NCI-H1092 (cell line): ENCODE data around the gene TOM1L1.

Source experiments
- DNase-seq: peaks from one replicate; lab custom pipeline; 2025; lab: John Stamatoyannopoulos, UW

The TOM1L1 gene

GRCh38 chr17:54898576-54898975, 2.1 kb upstream of the TOM1L1 start:
- DNase-seq: no peak

- no peak for DNase-seq
Observed at GRCh38 chr17:54899201-54899600, 1.5 kb upstream of the TOM1L1 start.

- peak; percentile 45 for DNase-seq
Observed at GRCh38 chr17:54899721-54900456, 763 bp upstream of the TOM1L1 start.

GRCh38 chr17:54901230-54901822, 674 bp downstream of the TOM1L1 start:
- no peak for DNase-seq

GRCh38 chr17:54902017-54902416, 1.4 kb downstream of the TOM1L1 start:
- no peak for DNase-seq

- no peak for DNase-seq
Observed at GRCh38 chr17:54902611-54903010, 2.0 kb downstream of the TOM1L1 start.

- DNase-seq: no peak
Observed at GRCh38 chr17:54903375-54903774, 2.7 kb downstream of the TOM1L1 start.

GRCh38 chr17:54906683-54907082, 6.0 kb downstream of the TOM1L1 start:
- DNase-seq: no peak

- no peak for DNase-seq
Observed at GRCh38 chr17:54907376-54907775, 6.7 kb downstream of the TOM1L1 start.

- DNase-seq: no peak
Observed at GRCh38 chr17:54909766-54910165, 9.1 kb downstream of the TOM1L1 start.

GRCh38 chr17:54916721-54917120, 16.1 kb downstream of the TOM1L1 start:
- DNase-seq: no peak

- no peak for DNase-seq
Observed at GRCh38 chr17:54919425-54919824, 18.8 kb downstream of the TOM1L1 start.

- no peak for DNase-seq
Observed at GRCh38 chr17:54920819-54921218, 20.2 kb downstream of the TOM1L1 start.

GRCh38 chr17:54924405-54924804, 23.8 kb downstream of the TOM1L1 start:
- DNase-seq: no peak

GRCh38 chr17:54927525-54927924, 26.9 kb downstream of the TOM1L1 start:
- DNase-seq: no peak

- no peak for DNase-seq
Observed at GRCh38 chr17:54932711-54933110, 32.1 kb downstream of the TOM1L1 start.

GRCh38 chr17:54933921-54934320, 33.3 kb downstream of the TOM1L1 start:
- no peak for DNase-seq

GRCh38 chr17:54935471-54935870, 34.8 kb downstream of the TOM1L1 start:
- no peak for DNase-seq

- no peak for DNase-seq
Observed at GRCh38 chr17:54937018-54937417, 36.4 kb downstream of the TOM1L1 start.

- DNase-seq: no peak
Observed at GRCh38 chr17:54937426-54937825, 36.8 kb downstream of the TOM1L1 start.

- DNase-seq: no peak
Observed at GRCh38 chr17:54941285-54941684, 40.6 kb downstream of the TOM1L1 start.

GRCh38 chr17:54944796-54945195, 44.1 kb downstream of the TOM1L1 start:
- no peak for DNase-seq

GRCh38 chr17:54945231-54945630, 44.6 kb downstream of the TOM1L1 start:
- DNase-seq: no peak

- DNase-seq: no peak
Observed at GRCh38 chr17:54945671-54946070, 45.0 kb downstream of the TOM1L1 start.
